Measurements from ENCODE around the gene ZEB2. TPM values are rescaled to one million over a fixed set of nuclear protein-coding genes. Genes with fewer than 3 reads are reported as not detected.

ZEB2 gene
- total RNA-seq, 8 experiments from 2014 or later: 25.8 to 80.4 (median 52.3) TPM

DNA sequence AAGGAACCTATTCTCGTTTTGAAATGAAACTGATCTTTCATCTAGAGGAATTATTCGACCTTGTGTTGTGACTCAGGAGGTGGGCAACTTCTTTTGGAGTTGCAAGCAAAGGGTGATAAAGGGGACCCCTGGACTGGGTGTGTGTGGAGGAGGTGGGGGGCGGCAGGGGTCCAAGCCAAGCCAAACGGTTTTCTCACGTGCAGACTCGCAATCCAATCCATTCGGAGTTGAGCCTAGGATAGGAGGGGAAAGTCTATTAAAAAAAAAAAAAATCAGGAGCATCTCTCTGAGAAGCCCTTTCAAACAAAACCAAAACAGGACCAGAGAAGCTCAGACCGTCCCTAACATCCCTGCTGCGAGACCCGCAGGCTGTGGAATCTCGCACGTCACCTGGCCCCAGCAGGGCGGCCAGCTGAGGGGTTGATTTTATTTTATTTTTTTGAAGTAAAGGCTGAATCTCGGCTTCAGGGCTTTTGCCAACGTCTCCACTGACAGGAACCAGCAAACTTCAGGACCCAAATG, 3.7 kb upstream of the ZEB2 start:
- in situ Hi-C loops (cut with MboI; ENCODE audit: low pct_unique_long_range_greater_than_20kb in 2 of 9, low sequenced_read_pairs in 9 of 9, unreplicated experiment in 9 of 9): loop anchor here in 1 of 9 experiments (25.0 kb wide), 1 partner anchor 364 kb away; no protein-coding TSS in a partner anchor
- WGBS, 10 experiments: 0 to 20% (median 3%) methylated on average over 1 to 9 of the region's 15 CpGs; no CpG with 5 or more reads in 2 of the 10 experiments
- Histone ChIP-seq H3K27ac (peak overlapping the region; percentile 37 to 78), H3K4me3 (peak overlapping the region; percentile 45 to 58 (median 51)), H3K4me1 (replicated peaks in 1 of 2) (peaks cover 18 to 27% of the 10 kb centered on the region in 2 donors)
- ATAC-seq (replicated peaks in 6 of 8): peak; percentile 3 to 53 (median 49)

DNA sequence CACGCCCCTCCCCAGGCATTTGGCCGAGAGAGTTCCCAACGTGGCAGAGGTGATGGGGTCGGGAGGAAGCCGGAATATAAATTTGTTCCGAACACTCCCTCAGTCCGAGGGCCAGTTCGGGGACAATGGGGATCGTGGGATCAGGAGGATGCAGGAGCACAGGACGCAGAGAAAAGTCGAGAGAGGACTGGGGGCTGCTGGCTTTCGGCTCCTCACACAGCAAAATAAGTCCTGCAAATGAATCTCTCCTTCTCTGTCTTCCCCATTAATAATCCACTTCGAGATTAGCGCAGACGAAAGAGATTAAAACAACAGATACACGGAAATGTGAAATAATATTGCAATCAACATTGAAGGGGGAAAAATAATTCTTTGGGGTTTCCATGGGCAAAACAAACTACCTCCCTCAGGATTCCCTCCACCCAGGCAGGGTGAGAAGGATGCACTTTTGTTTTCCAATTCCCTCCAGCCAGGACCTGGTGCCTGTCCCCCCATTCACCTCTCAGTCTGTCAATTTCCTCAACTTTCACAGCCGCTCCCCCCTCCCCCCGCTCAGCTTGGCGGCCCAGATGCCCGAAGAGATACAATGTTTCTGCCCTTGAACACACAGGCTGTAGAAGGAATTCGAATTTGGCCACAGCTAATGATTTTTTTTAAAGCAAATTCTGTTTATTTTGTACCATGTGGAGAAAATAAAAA, 3.1 kb upstream of the ZEB2 start:
- peak in 2 of 8 experiments; percentile 8 to 9 for ATAC-seq (replicated peaks in 6 of 8)
- Histone ChIP-seq H3K4me3 (peak overlapping the region; percentile 45 to 58 (median 51)), H3K4me1 (replicated peaks in 1 of 2) (peaks cover 18 to 27% of the 10 kb centered on the region in 2 donors), H3K27ac (peak overlapping the region in 1 of 2 donors; percentile 61)
- 0 to 6% (median 3%) methylated on average over 1 to 12 of the region's 21 CpGs; no CpG with 5 or more reads in 3 of the 10 experiments for WGBS, 10 experiments
- in situ Hi-C loops (cut with MboI; ENCODE audit: low pct_unique_long_range_greater_than_20kb in 2 of 9, low sequenced_read_pairs in 9 of 9, unreplicated experiment in 9 of 9): loop anchor here in 1 of 9 experiments (25.0 kb wide), 1 partner anchor 364 kb away; no protein-coding TSS in a partner anchor

DNA sequence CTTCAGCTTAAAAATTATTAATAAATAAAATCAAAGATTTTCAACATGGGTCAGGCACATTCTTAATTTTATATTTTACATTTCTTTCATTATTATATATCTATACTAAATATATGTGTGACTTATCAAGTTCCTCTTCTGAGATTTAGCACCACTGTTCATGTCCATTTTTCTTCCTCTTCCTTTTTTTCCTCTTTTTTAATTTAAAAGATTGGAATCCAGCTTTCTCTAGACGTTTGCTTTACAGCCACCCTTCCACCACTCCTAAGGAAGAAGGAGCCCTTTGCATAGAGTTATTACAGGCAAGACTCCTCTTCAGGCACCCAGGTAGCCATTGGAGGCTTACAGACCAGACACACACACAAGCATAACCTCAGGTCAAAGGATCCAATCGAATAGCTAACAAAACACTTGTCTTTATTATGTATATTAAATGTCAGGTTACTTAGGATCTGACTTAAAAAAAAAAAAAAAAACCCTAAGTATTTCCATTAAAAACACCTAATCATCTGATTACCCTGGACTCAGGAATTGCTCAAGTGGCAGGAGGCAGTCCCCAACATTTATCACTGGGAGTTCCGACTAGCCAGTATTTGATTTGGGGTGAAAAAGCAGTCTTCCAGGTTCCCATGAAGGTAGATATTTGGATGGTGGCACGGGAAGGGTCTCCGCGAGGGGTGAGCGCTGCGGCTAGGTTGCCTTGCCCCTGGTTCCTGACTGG, 2.4 kb upstream of the ZEB2 start:
- H3K27ac ChIP-seq: peak overlapping the region in 1 of 2 donors; percentile 61
- no peak for ATAC-seq (replicated peaks in 6 of 8)
- peak overlapping the region; percentile 45 to 58 (median 51) for H3K4me3 ChIP-seq
- in situ Hi-C loops (cut with MboI; ENCODE audit: low pct_unique_long_range_greater_than_20kb in 2 of 9, low sequenced_read_pairs in 9 of 9, unreplicated experiment in 9 of 9): loop anchor here in 1 of 9 experiments (25.0 kb wide), 1 partner anchor 365 kb away; no protein-coding TSS in a partner anchor
- H3K4me1 ChIP-seq (replicated peaks in 1 of 2): peaks cover 18 to 27% of the 10 kb centered on the region in 2 donors
- 0 to 26% (median 8%) methylated on average over 1 to 6 of the region's 8 CpGs for WGBS, 10 experiments

DNA sequence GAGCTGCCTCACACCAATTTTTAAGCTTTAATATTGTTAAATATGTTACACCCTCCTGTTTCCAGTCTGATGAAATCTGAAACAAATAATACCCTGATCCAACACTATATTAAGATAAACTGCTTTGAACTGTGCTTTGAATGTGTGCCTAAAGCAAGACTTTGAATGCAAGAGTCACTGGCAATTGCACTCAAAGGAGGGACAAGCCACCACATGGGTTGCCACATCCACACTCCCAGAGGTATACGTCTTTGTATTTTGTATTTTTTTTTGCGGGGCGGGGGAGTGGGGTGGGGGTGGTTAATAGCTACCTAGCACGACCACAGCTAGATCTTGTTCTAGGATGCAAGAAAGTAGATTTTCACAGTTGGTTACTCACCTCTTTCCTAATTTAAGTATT, 1.8 kb upstream of the ZEB2 start:
- no peak overlapping the region for H3K27ac ChIP-seq
- 0 to 67% (median 0%) methylated on average over 1 of the region's 4 CpGs; no CpG with 5 or more reads in 7 of the 10 experiments for WGBS, 10 experiments
- H3K4me1 ChIP-seq (replicated peaks in 1 of 2): peaks cover 18 to 27% of the 10 kb centered on the region in 2 donors
- ATAC-seq (replicated peaks in 6 of 8): no peak
- in situ Hi-C loops (cut with MboI; ENCODE audit: low pct_unique_long_range_greater_than_20kb in 2 of 9, low sequenced_read_pairs in 9 of 9, unreplicated experiment in 9 of 9): loop anchor here in 1 of 9 experiments (25.0 kb wide), 1 partner anchor 366 kb away; no protein-coding TSS in a partner anchor
- H3K4me3 ChIP-seq: no peak overlapping the region

DNA sequence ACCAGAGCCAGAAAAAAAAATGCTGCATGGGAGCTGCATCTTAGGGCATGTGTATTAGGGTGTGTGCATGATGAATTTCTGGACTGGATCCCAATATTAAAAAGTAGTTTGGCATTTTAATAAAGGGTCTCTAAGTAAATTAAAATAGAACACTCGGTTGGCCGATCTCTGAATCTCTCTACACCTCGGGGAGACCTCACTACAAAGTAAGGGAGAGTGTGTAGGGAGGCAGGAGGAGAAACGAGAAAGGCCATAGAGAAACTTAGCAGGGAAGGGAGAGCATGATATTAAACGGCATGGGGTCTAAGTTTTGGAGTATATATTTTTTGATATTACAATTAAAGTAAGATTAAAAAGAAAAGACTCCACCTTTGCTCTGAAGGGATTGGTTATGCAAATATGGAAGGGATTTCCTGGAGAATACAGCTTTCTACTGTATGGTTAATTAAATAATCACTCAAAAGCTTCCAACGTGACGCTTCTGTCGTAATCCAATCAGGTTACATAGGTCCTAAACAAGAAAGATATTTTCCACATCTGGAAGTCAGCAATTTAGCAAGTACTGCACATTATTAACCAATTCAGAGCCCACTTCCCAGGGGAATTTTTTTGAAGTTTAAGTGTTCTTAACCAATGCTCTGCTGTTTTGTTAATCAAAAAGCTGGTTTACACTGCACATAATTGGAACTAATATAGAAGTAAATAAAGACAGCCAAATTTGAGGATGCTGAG, 1.0 kb upstream of the ZEB2 start:
- peaks cover 18 to 27% of the 10 kb centered on the region in 2 donors for H3K4me1 ChIP-seq (replicated peaks in 1 of 2)
- peak in 3 of 8 experiments; percentile 4 to 16 (median 14) for ATAC-seq (replicated peaks in 6 of 8)
- 0 to 38% (median 10%) methylated on average over 1 to 8 of the region's 8 CpGs for WGBS, 10 experiments
- H3K27ac ChIP-seq: no peak overlapping the region
- H3K4me3 ChIP-seq: peak overlapping the region; percentile 3 to 98 (median 88)
- in situ Hi-C loops (cut with MboI; ENCODE audit: low pct_unique_long_range_greater_than_20kb in 2 of 9, low sequenced_read_pairs in 9 of 9, unreplicated experiment in 9 of 9): loop anchor here in 1 of 9 experiments (25.0 kb wide), 1 partner anchor 366 kb away; no protein-coding TSS in a partner anchor

DNA sequence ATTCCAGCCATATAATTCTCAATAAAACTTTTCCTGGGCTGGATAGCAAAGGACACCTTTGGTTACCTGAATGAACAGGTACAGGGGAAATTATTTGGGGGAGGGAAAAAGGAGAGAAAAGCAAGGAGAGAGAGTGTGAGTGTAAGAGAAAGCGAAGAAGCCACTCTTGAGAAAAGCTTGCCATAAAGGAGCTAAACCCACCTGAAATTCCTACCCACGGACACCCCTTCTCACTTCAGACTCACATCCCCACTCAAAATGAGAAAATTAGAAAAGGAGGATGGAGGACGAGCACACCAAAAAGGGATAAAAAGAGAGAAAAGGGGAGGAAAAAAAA, 354 bp downstream of the ZEB2 start:
- no peak for ATAC-seq (replicated peaks in 6 of 8)
- Histone ChIP-seq H3K4me3 (peak overlapping the region; percentile 65 to 98 (median 94)), H3K27ac (peak overlapping the region; percentile 63 to 69), H3K4me1 (replicated peaks in 1 of 2) (peaks cover 18 to 34% of the 10 kb centered on the region in 2 donors)
- in situ Hi-C loops (cut with MboI; ENCODE audit: low pct_unique_long_range_greater_than_20kb in 2 of 9, low sequenced_read_pairs in 9 of 9, unreplicated experiment in 9 of 9): loop anchor here in 2 of 9 experiments (10.0 to 25.0 kb wide), 2 partner anchors 65 to 368 kb away; no protein-coding TSS in a partner anchor
- WGBS, 10 experiments: 0 to 4% (median 0%) methylated on average over 1 to 3 of the region's 3 CpGs

DNA sequence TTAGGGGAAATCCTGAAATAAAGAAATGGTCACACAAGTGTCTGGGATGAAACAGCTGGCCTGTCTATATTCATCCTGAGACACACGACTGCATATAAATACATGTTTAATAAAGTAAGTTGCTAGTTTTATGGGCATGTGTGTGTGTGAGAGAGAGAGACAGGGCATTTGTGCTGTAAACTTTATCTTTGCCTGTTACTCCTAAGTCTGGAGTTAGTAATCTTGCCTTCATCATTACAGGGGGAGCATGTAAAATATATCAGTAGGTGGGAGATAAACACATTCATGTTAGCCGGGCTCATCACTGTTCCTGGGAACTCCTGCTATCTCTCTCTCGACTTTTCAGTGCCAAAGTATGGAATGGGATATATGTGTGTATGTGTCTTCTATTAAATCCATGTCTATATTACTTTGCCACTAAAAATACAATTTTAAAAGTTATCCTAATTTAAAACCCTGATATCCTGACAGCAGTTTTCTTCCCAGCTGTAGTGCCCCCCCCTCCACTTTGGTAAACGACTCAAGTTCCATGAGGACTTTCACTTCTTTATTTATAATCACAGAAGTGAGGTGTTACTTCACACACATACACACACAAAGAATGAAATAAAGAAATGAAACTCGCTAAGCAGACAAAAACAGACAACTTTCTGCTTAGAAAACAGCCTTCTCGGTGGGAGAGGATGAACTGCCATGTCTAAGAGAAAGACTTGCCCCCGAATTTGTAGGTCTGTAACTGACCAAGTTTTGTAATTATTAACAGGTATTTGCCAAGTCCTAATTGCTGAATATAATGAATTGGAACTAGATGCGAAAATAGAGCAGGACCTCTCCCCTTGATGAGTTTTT, 947 bp downstream of the ZEB2 start:
- Histone ChIP-seq H3K4me3 (peak overlapping the region; percentile 65 to 98 (median 94)), H3K4me1 (replicated peaks in 1 of 2) (peaks cover 21 to 40% of the 10 kb centered on the region in 2 donors), H3K27ac (peak overlapping the region in 1 of 2 donors; percentile 69)
- no peak for ATAC-seq (replicated peaks in 6 of 8)
- 0 to 3% (median 0%) methylated on average over 1 to 8 of the region's 8 CpGs for WGBS, 10 experiments
- in situ Hi-C loops (cut with MboI; ENCODE audit: low pct_unique_long_range_greater_than_20kb in 2 of 9, low sequenced_read_pairs in 9 of 9, unreplicated experiment in 9 of 9): loop anchor here in 2 of 9 experiments (10.0 to 25.0 kb wide), 2 partner anchors 64 to 368 kb away; no protein-coding TSS in a partner anchor

DNA sequence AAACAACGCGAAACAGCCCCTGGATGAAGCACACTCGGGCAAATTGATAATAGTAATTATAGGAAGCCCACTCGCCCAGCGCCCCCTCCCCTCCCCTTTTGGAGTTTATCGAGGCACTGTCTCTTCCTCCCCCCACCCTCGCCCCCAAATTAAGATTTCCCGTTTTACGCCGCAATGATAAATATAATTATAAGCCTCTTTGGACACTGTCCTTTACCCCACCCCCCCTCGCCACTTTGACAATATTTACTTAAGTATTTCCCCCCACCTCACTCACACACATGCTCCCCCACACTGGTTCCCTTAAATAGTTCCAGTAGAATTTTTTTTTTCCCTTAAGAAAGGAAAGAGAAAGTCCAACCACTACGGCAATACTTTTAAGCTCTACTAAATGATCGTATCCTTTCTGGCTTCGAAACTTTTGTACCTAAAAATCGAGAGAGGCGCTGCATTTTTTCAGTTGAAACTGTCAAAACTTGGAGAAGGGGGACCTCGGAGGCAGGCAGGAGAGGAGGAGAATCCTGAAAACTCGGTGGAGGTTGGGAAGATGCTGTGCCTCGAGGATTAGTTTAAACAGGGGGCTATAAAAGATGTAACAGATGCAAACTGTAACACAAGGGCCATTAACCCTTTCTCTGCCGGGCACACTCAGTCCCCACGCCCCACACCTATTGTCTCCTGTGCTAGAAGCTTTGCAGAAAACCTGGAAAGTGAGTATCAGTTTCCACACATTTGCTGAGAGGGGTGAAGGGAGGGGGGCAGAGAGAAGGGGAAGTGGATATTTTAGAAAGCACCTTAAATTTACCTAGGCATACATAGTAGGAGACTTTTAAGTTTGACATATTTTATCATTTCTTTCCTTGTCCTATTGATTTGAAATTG, 1.8 kb downstream of the ZEB2 start:
- in situ Hi-C loops (cut with MboI; ENCODE audit: low pct_unique_long_range_greater_than_20kb in 2 of 9, low sequenced_read_pairs in 9 of 9, unreplicated experiment in 9 of 9): loop anchor here in 2 of 9 experiments (10.0 to 25.0 kb wide), 2 partner anchors 63 to 369 kb away; no protein-coding TSS in a partner anchor
- H3K4me1 ChIP-seq (replicated peaks in 1 of 2): peaks cover 25 to 43% of the 10 kb centered on the region in 2 donors

DNA sequence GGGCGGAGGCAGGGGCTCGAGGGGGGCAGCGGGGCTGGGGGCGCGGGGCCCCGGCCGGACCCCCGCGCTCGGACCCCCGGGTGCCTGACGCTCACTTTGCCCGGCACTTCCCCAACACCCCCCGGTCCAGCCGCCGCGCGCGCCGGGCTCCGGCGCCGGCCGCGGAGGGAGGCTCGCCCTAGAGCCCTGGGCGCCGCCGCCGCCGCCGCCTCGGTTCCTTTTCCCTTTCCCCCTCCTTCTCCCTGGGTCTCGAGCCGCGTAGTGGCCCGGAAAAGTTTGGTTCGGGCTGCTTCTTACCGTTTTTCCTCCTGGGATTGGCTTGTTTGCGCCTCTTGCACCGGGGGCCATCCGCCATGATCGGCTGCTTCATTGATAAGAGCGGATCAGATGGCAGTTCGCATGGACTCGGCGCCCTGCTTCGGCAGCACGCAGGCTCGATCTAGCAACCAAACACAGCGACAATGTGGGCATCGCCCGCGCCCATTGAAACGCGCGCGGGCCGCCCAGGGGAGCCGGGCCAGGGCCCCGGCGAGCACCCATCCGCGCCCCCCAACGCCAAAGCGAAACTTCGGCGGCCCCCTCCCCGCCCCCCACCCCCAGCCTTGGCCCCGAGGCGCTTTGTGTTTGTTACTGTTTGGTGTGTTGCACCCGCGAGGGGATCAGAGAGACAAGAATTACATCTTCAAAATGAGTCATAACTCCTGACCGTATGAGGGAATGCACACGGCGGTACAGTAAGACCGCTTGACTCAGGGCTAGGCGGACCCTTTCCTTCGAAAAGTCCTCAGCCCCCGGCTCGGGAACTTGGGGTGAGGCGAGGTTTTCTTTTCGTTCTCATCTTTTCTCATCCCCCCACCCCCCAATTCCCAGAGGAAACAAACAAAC, 2.7 kb downstream of the ZEB2 start:
- peak overlapping the region; percentile 89 for H3K27ac ChIP-seq
- peaks cover 29 to 43% of the 10 kb centered on the region in 2 donors for H3K4me1 ChIP-seq (replicated peaks in 1 of 2)
- in situ Hi-C loops (cut with MboI; ENCODE audit: low pct_unique_long_range_greater_than_20kb in 2 of 9, low sequenced_read_pairs in 9 of 9, unreplicated experiment in 9 of 9): loop anchor here in 2 of 9 experiments (10.0 to 25.0 kb wide), 2 partner anchors 62 to 370 kb away; no protein-coding TSS in a partner anchor
- ATAC-seq (replicated peaks in 6 of 8): peak; percentile 31 to 61 (median 47)
- peak overlapping the region; percentile 65 to 98 (median 94) for H3K4me3 ChIP-seq
- WGBS, 10 experiments: 0% methylated on average over 3 to 6 of the region's 83 CpGs; no CpG with 5 or more reads in 8 of the 10 experiments

More for the DNA sequence above, 1.8 kb downstream of the ZEB2 start:
- 0 to 10% (median 1%) methylated on average over 2 to 7 of the region's 21 CpGs; no CpG with 5 or more reads in 4 of the 10 experiments for WGBS, 10 experiments
- Histone ChIP-seq H3K27ac (peak overlapping the region; percentile 89), H3K4me3 (peak overlapping the region; percentile 65 to 98 (median 94))
- ATAC-seq (replicated peaks in 6 of 8): no peak

DNA sequence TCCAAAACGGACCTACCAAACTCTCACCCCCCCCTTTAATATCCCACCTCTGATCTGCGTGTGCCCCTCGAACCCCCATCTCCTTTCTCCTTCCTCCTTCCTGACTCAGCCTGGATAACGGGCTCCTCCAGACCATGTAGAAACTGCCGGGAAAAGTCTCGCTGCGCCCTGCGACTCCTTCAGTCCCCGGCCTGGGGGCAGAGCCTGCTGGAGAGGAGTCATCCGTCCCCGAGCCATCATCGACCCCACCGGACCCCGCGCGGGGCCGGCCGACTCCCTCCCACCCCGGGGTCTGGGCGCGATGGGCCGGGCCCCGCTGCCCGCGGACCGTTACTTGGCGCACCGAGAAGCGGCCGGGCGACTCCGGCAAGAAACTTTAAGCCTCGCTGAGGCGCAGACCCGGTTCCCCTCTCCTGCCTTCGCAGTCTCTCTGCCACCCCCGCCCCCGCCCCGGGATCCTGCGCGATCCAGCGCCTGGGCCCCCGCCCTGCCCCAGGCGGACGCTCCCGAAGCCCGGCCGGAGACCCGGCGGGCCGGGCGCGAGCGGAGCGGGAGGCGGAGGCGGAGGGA, 3.4 kb downstream of the ZEB2 start:
- no CpG with 5 or more reads among the region's 57 CpGs for WGBS, 10 experiments
- in situ Hi-C loops (cut with MboI; ENCODE audit: low pct_unique_long_range_greater_than_20kb in 2 of 9, low sequenced_read_pairs in 9 of 9, unreplicated experiment in 9 of 9): loop anchor here in 2 of 9 experiments (10.0 to 25.0 kb wide), 2 partner anchors 62 to 371 kb away; no protein-coding TSS in a partner anchor
- peaks cover 32 to 42% of the 10 kb centered on the region in 2 donors for H3K4me1 ChIP-seq (replicated peaks in 1 of 2)

More for the DNA sequence above, 3.4 kb downstream of the ZEB2 start:
- peak overlapping the region; percentile 89 for H3K27ac ChIP-seq
- H3K4me3 ChIP-seq: peak overlapping the region; percentile 65 to 98 (median 94)
- peak; percentile 8 to 33 (median 12) for ATAC-seq (replicated peaks in 6 of 8)

All from motor neuron (in vitro differentiated cells).